ENCODE measurements around the gene CRX.

Gene CRX

GRCh38 chr19:47890865-47891621 is 69.3 kb downstream of the CRX start:
- Histone ChIP-seq H3K27ac (ENCODE audit: low read depth, low read length, severe bottlenecking) (no peak overlapping the region), H3K4me1 (ENCODE audit: control insufficient read depth, insufficient read depth, low read length, poor library complexity, severe bottlenecking) (peaks cover 4% of the 10 kb centered on the region), H3K4me3 (ENCODE audit: extremely low read depth, insufficient read depth, low read length, poor library complexity, severe bottlenecking) (no peak overlapping the region), H3K36me3 (ENCODE audit: control insufficient read depth, insufficient read depth, low read length) (no peaks in the 10 kb centered on the region), H3K9me3 (ENCODE audit: control insufficient read depth, low read length) (peaks cover 12% of the 10 kb centered on the region)
- 85 to 87% methylated on average over 5 of the region's 7 CpGs for WGBS, 2 experiments (ENCODE audit: insufficient coverage in 2 of 2)

- H3K4me1 ChIP-seq (ENCODE audit: control insufficient read depth, insufficient read depth, low read length, poor library complexity, severe bottlenecking) = peaks cover 4% of the 10 kb centered on the region
- peak overlapping the region; percentile 46 for H3K27ac ChIP-seq (ENCODE audit: low read depth, low read length, severe bottlenecking)
- H3K36me3 ChIP-seq (ENCODE audit: control insufficient read depth, insufficient read depth, low read length) = no peaks in the 10 kb centered on the region
- no peak overlapping the region for H3K4me3 ChIP-seq (ENCODE audit: extremely low read depth, insufficient read depth, low read length, poor library complexity, severe bottlenecking)
- 50% methylated on average over 1 of the region's 2 CpGs; no CpG with 5 or more reads in 1 of the 2 experiments for WGBS, 2 experiments (ENCODE audit: insufficient coverage in 2 of 2)
- H3K9me3 ChIP-seq (ENCODE audit: control insufficient read depth, low read length) = peaks cover 12% of the 10 kb centered on the region
These were observed 69.8 kb downstream of the CRX start for GRCh38 chr19:47891622-47891922.

- WGBS, 2 experiments (ENCODE audit: insufficient coverage in 2 of 2) = 78 to 89% methylated on average over 4 to 5 of the region's 7 CpGs
These were observed 70.4 kb downstream of the CRX start for GRCh38 chr19:47891923-47892666.

More at GRCh38 chr19:47891923-47892666, 70.4 kb downstream of the CRX start:
- Histone ChIP-seq H3K4me1 (ENCODE audit: control insufficient read depth, insufficient read depth, low read length, poor library complexity, severe bottlenecking) (peaks cover 4% of the 10 kb centered on the region), H3K36me3 (ENCODE audit: control insufficient read depth, insufficient read depth, low read length) (no peaks in the 10 kb centered on the region), H3K27ac (ENCODE audit: low read depth, low read length, severe bottlenecking) (peak overlapping the region; percentile 46), H3K4me3 (ENCODE audit: extremely low read depth, insufficient read depth, low read length, poor library complexity, severe bottlenecking) (no peak overlapping the region), H3K9me3 (ENCODE audit: control insufficient read depth, low read length) (peaks cover 12% of the 10 kb centered on the region)

Measured in mesodermal cell (in vitro differentiated cells).